Neural progenitor cell (in vitro differentiated cells): ENCODE measurements around the gene THG1L.

ENCODE experiments used
- CTCF ChIP-seq: fragments of 200-600 bp; sonication (generic); IDR thresholded peaks from 2 replicates; pipeline ENCODE4 v1.5.1; 2017; ENCODE audit warnings: antibody characterized with exemption, mild to moderate bottlenecking
- EZH2 ChIP-seq: fragments of 200-600 bp; sonication (generic); IDR thresholded peaks from 2 replicates; pipeline ENCODE4 v1.6.1; 2017; ENCODE audit warnings: antibody characterized with exemption, mild to moderate bottlenecking, moderate library complexity
- EZH2phosphoT487 ChIP-seq: fragments of 200-600 bp; sonication (generic); IDR thresholded peaks from 2 replicates; pipeline ENCODE4 v1.6.1; 2017; ENCODE audit warnings: antibody characterized with exemption

DNA sequence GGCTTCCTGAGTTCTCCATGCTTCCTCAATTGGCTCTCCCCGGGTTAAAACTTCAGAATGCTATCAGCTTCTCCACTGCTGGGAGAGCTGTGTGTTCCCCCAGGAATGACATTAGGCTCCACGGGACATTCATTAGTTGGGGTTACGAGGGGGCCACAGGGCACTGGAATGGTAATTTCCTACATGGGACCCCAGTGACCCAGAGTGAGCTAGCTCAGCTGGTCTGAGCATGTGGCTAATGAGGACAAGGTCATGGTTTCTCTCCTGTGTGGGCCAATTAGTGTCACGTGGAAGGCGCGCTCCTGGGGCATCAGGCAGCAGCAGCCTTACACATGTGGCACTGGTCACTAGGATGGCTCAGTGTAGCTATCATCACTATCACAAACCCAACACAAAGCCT is 33.3 kb downstream of the THG1L start:
- TF ChIP-seq CTCF: no peak
- TF ChIP-seq EZH2: no peak
- TF ChIP-seq EZH2phosphoT487: no peak
